Stimulated activated naive CD4-positive, alpha-beta T cell (primary cell): ENCODE results near the gene MIEF1.

Experiments used
- DNase-seq, 6 experiments: peaks; one replicate each; lab custom pipeline; 2025; lab: John Stamatoyannopoulos, UW

Gene MIEF1

GRCh38 chr22:39528080-39528661, 26.1 kb downstream of the MIEF1 start:
- no peak for DNase-seq

DNA sequence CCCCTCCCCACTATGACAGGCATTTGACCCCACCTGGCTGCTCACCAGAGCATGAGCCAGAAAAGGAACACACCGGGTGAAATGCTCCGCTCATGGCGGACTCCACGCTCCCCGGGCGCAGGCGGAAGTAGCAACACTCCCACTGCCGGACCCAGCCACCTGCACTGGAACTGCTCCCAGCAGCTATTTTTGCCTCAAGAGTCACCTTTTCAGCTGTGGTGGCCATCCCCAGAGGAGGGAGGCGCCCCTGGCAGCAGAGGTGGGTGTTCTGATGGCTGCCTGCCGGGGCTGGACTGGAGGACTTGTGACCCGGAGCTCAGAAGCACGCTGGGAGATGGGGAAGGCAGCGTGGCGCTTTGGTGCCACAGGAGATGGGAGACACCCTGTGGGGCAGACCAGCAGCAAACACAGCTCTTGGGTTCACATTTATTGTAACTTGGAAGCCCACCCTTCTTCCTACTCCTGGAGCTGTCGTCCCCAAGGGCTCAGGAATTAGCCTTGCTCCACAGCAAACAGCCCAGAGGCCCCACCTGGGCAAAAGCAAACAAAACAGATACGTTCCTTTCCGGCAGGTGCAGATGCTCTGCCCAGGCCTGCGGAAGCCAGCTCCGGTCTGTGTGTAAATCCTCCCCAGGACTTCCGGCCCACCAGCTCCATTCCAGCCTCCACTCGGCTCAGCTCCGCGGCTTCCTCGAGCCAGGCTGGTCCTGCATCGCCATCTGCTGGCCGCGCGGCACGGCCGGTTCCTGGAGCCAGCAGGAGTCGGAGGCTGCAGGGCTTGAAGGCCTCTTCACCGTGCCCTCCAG, 26.8 kb downstream of the MIEF1 start:
- peak; percentile 83 to 92 (median 88) for DNase-seq

DNA sequence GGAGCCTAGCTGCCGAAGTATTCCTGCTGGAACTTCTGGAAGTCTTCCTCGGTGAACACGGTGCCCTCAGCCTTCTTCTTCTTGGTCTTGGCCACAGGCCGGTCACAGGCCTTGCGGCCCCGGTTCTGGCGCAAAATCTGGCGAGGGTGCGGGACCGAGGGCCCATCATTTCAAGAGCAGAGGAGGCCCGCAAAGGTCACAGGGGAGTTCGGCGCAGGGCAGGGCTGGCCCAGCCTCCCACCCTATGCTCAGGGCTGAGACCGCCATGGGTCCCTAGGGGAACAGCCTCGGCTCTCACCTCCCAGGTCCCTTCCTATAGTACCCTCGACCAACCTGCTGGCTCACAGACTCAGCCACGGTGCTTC, 27.4 kb downstream of the MIEF1 start:
- DNase-seq: no peak

GRCh38 chr22:39530116-39530515, 28.0 kb downstream of the MIEF1 start:
- DNase-seq: no peak

- peak in 4 of 6 experiments; percentile 11 to 30 (median 20) for DNase-seq
Observed at GRCh38 chr22:39530692-39531331, 28.7 kb downstream of the MIEF1 start.

GRCh38 chr22:39532215-39533073, 30.4 kb downstream of the MIEF1 start, which contains the start of gene RPS19BP1:
Gene RPS19BP1 (minus strand): TSS chr22:39532748. CDS start chr22:39532738, 10 bp downstream.
- DNase-seq: peak; percentile 95 to 100 (median 99)

- DNase-seq: no peak
Observed at GRCh38 chr22:39534092-39534506, 32.0 kb downstream of the MIEF1 start.

GRCh38 chr22:39534591-39535356, 32.7 kb downstream of the MIEF1 start:
- peak; percentile 55 to 82 (median 72) for DNase-seq

DNA sequence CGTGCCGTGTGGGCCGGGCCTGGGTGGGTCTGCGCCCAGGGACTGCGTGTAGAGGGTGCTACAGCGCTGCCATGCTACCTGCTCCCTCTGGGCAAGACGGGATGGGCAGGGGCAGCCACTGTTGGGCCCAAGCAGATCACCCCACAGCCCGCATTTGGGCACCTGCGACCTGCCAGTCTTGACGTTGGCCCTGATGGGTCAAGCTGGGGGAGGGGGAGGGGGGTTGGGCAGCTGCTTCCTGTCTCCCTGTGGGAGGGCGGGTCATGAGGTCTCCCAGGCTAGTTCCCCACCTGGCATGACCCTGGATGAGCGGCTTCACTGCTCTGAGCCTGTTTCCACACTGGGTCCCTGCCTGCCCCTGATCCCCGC, 33.3 kb downstream of the MIEF1 start:
- no peak for DNase-seq

DNA sequence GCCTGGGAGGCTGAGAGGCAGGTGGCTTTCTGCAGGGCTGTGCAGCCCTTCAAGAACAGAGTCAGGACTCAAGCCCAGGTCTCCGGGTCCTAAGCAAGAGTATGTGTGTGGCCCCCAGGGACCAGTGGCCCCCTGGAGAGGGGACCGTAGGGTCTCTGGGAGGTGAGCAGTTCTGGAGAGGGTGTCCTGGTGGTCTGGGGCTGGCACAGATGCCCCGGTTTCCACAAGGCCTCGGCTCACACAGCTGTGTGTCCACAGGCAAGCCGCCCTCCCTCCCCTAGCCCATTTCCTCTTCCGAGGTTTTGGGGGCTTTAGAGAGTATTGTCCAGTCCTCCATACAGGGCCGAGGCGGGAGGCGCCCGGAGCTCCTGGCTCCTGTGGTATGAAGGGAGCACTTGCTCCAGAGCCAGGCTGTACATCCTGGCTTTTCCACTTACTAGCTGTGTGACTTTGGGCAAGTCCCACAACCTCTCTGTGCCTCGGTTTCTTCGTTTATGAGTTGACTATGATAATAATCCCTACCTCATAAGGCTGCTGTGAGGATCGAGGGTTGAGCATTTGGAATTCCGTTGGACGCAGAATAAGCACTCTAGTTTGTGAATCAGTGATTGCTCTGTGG, 33.9 kb downstream of the MIEF1 start:
- DNase-seq: no peak

- no peak for DNase-seq
Observed at GRCh38 chr22:39536711-39537110, 34.6 kb downstream of the MIEF1 start.

- DNase-seq: no peak
Observed at GRCh38 chr22:39537975-39538374, 35.9 kb downstream of the MIEF1 start.

GRCh38 chr22:39543095-39543494, 41.0 kb downstream of the MIEF1 start:
- no peak for DNase-seq

- peak; percentile 17 to 80 (median 60) for DNase-seq
Observed at GRCh38 chr22:39545386-39546365, 43.6 kb downstream of the MIEF1 start.

DNA sequence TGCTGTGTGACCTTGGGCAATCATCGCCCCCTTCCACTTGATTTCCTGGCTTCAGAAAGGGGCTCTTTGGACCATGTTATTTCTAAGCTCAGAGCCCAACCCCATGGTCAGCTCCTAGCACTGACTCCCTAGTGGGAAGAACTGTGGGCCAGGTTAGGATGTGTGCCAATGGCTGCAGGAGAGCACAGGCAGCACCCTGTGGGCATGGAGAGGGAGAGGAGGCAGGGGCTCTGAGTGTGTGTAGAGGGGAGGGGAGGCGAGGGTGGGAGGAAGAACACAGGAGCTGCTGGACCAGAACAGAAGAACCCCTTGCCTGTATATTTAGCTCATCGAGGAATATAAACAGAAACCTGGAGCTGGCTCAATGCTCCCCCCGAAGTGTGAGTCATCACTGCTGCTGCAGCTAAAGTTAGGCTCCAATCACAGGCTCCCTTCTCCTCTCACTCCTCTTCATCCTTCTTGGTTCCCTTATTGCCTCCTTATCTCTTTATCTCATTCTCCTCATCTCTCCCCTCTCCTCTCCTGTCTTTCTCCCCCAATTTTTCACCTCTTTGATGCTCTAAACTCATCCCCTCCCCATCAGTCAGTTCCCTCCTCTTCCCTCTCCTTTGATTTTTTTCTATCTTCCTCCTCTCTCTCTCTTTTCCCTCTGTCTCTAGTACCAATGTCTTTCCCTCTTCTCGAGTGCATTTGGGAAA, 44.9 kb downstream of the MIEF1 start:
- DNase-seq: no peak

DNA sequence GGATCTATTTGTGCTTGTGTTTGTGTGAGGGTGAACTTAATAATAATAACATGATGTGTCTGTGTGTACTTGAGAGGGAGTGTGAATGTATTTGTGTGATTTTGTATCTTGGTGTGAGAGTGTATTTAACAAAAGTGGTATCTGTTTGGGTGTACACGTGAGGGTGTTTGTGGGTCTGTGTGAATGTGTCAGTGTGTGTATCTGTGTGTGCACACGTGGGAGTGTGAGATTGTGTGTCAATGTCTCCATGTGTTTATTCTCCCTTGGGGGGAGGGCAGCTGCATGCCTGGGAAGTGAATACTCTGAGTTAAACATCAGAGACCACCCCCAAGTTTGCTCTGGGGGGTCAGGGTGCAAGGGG, 45.5 kb downstream of the MIEF1 start:
- DNase-seq: no peak

- no peak for DNase-seq
Observed at GRCh38 chr22:39553429-39553828, 51.3 kb downstream of the MIEF1 start.

GRCh38 chr22:39554151-39554550, 52.1 kb downstream of the MIEF1 start:
- DNase-seq: no peak
